GM13976 (cell line): ENCODE results near the gene TMTC2.

Source experiments
- DNase-seq: peaks from one replicate; pipeline ENCODE4 v3.0.0; 2012; ENCODE audit warnings: low spot score
- in situ Hi-C: fragments of 300-500 bp; cut with MboI; formaldehyde crosslinking; loops from one replicate; pipeline ENCODE4 v1.12.0; 2022; ENCODE audit warnings: low sequenced_read_pairs, mixed read lengths, inconsistent platforms; ENCODE audit not compliant: unreplicated experiment
- TF ChIP-seq, protein P1 (sequence below): IDR thresholded peaks from 2 replicates; pipeline ENCODE4 v1.5.1; 2012; ENCODE audit warnings: borderline replicate concordance, mild to moderate bottlenecking; ENCODE audit not compliant: insufficient read depth; ENCODE audit errors: extremely low read depth, missing control alignments, control extremely low read depth

Gene TMTC2

DNA sequence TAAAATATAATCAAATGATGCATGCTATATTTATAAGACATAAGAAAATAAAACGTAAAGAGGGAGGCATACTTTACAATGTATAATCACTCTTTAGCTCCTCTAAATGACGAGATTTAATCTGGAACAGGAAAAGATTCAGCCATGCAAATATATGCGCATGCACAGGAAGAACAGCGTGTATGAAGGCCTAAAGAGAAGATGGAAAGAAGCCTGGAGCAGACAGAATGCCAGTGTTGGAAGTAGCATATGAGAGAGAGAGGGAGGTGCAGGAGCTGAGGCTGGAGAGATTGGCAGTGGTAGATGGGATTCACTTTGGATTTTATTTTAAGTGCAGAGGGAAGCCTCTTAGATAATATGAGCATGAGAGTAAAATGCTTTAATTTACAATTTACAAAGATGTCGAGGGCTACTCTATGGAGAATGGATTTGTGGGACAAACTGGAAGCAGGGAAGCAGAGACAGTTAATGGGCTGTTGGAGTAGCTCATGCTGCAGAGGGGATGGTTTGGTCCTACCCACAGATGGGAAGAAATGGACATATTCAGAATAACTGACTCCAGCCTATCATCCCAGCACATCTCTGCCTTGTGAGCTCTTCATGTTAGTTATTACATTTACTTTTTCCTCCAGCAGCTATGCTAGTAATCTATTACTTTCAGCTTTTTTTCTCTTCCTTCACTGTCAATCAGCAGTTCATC, 411.1 kb downstream of the TMTC2 start:
- TF ChIP-seq, protein P1, sequence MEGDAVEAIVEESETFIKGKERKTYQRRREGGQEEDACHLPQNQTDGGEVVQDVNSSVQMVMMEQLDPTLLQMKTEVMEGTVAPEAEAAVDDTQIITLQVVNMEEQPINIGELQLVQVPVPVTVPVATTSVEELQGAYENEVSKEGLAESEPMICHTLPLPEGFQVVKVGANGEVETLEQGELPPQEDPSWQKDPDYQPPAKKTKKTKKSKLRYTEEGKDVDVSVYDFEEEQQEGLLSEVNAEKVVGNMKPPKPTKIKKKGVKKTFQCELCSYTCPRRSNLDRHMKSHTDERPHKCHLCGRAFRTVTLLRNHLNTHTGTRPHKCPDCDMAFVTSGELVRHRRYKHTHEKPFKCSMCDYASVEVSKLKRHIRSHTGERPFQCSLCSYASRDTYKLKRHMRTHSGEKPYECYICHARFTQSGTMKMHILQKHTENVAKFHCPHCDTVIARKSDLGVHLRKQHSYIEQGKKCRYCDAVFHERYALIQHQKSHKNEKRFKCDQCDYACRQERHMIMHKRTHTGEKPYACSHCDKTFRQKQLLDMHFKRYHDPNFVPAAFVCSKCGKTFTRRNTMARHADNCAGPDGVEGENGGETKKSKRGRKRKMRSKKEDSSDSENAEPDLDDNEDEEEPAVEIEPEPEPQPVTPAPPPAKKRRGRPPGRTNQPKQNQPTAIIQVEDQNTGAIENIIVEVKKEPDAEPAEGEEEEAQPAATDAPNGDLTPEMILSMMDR = no peak
- no peak for DNase-seq
- in situ Hi-C loops = no loop called here

DNA sequence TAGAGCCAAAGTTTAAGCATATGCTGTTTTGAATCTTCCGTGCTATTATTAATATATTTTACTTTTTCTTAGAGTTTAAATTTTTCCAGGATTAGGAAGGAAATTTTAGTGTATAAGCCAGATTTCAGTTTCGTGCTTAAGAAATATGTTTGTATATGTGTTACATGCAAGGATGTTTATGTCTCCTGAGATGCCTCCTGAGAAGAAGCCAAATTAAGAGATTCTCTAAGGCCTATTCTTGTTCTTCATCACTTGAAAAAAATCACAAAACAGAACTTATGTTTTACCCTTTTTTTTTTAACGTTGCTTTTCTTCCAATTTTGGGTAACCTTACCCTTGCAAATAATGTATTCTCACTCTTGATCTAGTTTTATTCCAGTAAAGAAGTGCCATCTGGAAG, 412.7 kb downstream of the TMTC2 start:
- in situ Hi-C loops = no loop called here
- DNase-seq = no peak
- TF ChIP-seq, protein P1 = no peak

DNA sequence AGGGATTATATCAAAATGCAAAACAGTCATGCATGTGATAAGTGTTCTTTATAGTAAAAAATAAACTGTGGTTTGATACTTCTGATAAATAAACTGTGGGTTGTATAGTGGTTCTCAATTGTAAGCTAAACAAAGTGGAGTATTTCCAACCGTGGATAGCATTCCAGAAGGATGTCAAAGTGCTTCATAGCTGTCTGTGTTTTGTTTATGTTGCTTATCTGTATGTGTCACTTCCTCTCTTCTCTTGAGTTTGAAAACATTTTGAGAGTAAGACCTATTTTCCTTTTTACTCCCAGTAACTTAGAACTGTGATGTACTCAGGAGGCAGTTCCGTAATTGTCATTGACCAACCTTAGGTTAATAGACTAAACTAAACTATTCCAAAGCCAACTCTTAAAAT, 415.8 kb downstream of the TMTC2 start:
- no peak for DNase-seq
- TF ChIP-seq, protein P1 = no peak

DNA sequence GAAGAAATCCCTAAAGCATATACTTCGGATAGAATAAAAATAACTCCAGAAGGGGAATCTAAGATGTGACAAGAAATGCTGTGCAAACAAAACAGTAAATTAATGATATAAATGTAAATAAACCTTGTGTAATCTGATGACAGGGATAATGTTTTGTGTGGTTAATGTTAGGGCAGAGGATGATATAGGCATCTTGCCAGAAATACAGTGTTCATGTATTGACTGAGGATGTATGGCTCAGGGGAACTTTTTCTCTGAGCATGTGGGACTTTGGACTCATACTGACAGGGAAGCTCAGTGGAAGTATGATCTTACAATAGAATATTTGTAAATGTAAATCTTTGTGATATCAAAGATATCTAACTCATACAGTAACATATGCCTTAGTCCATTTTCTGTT, 420.2 kb downstream of the TMTC2 start:
- DNase-seq = no peak
- in situ Hi-C loops = no loop called here
- TF ChIP-seq, protein P1 = no peak

More for the DNA sequence above, 415.8 kb downstream of the TMTC2 start:
- in situ Hi-C loops = no loop called here

DNA sequence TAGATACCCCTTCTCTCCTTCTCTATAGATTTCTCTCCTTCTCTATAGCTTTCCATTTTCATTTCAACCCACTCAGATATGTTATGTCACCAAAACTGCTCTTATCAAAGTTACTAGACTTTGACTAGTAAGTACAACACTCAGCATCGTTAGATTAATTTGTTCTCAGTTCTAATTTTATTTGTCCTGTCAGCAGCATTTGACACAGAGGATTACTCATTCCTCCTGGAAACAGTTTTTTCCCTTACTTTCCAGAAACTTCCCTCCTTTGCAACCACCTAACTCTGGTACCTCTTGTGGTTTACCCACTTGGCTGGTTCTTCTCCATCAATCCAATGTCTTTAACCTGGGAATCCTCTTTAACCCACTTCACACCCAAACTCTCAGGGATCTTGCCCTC, 423.7 kb downstream of the TMTC2 start:
- TF ChIP-seq, protein P1 = no peak
- in situ Hi-C loops = no loop called here
- no peak for DNase-seq

DNA sequence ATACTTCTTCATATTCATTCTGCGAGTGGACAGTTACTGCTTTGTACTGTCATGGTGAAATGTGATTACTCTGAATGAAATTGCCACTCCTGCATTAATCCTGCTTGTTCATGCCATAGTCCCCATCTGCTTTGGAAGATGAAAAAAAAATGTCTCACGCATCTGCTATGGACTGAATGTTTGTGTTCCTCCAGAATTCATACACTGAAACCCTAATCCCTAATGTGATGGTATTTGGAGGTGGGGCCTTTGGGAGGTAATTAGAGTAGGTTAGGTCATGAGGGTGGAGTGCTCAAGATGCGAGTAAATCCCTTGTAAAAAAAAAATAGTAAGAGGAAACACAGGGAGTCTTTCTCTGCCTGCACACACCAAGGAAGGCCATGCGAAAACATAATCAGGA, 427.2 kb downstream of the TMTC2 start:
- no peak for DNase-seq
- in situ Hi-C loops = no loop called here
- TF ChIP-seq, protein P1 = no peak
